GM10266 (cell line): ENCODE data around the gene HSD17B1.

Experiments used
- DNase-seq: peaks from one replicate; pipeline ENCODE4 v3.0.0; 2012; ENCODE audit errors: extremely low spot score
- TF ChIP-seq, protein P1 (sequence below): IDR thresholded peaks from 2 replicates; pipeline ENCODE4 v1.5.1; 2012; ENCODE audit warnings: mild to moderate bottlenecking, low read depth; ENCODE audit not compliant: control insufficient read depth, insufficient read depth; ENCODE audit errors: missing control alignments

HSD17B1 gene

DNA sequence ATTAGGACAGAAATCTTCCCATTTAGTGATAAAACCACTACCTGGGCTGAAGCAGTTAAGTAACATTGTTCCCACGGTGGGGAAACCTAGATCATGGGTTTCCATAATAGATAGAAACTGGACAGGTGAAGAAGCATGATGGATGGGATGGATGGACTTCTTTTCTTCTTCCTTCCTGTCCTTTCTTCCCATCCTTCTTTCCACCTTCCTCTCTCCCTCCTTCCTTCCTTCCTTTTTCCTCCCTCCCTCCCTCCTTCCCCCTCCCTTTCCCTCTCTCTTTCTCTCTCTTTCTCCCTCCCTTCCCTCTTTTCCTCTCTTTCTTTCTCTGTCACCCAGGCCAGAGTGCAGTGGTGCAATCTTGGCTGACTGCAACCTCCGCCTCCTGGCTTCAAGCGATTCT lies 21.7 kb downstream of the HSD17B1 start:
- TF ChIP-seq, protein P1, sequence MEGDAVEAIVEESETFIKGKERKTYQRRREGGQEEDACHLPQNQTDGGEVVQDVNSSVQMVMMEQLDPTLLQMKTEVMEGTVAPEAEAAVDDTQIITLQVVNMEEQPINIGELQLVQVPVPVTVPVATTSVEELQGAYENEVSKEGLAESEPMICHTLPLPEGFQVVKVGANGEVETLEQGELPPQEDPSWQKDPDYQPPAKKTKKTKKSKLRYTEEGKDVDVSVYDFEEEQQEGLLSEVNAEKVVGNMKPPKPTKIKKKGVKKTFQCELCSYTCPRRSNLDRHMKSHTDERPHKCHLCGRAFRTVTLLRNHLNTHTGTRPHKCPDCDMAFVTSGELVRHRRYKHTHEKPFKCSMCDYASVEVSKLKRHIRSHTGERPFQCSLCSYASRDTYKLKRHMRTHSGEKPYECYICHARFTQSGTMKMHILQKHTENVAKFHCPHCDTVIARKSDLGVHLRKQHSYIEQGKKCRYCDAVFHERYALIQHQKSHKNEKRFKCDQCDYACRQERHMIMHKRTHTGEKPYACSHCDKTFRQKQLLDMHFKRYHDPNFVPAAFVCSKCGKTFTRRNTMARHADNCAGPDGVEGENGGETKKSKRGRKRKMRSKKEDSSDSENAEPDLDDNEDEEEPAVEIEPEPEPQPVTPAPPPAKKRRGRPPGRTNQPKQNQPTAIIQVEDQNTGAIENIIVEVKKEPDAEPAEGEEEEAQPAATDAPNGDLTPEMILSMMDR: no peak
- no peak for DNase-seq

- TF ChIP-seq, protein P1: no peak
- no peak for DNase-seq
Measured at GRCh38 chr17:42577140-42577531, 24.4 kb downstream of the HSD17B1 start.

GRCh38 chr17:42577532-42578281 lies 25.0 kb downstream of the HSD17B1 start, which contains the start of gene PSMC3IP:
TSS of gene PSMC3IP (minus strand) at chr17:42577729. CDS start at chr17:42577686, 43 bp downstream.
- DNase-seq: peak; percentile 95
- TF ChIP-seq, protein P1: peak; percentile 33

GRCh38 chr17:42578282-42578869 lies 25.7 kb downstream of the HSD17B1 start:
- TF ChIP-seq, protein P1: peak; percentile 78
- peak; percentile 84 for DNase-seq

GRCh38 chr17:42579794-42580551 lies 27.2 kb downstream of the HSD17B1 start:
- no peak for DNase-seq
- TF ChIP-seq, protein P1: no peak

DNA sequence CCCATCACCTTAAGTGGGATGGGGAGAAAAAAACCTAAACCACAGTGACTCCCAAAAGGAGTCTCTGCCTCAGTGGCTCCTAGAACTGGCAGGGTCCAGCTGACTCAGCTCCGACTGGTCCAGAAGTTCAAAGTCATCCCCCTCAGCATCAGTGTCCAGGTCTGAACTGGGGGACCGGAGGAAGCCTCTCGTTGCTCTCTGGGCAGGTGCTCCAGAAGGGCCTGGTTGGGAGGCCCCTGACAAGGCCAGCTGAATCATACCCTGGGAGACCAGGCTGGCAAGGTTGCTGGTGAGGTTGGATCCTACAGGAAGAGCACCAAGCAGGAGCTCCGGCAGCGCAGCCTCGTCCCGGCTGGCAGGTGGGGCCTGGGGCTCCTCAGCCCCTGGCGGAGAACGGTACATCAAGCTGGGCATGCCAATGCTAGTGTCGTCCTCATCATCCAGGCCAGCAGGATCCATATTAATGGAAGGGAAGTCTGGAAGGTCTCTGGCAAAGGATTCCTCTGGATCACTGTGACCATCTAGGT lies 29.1 kb downstream of the HSD17B1 start:
- TF ChIP-seq, protein P1: no peak
- no peak for DNase-seq
